Loucy (cell line): ENCODE data around the gene BMAL2.

ENCODE experiments used
- H2AFZ ChIP-seq: fragments of 200-600 bp; sonication (generic); 2 replicates; pipeline ENCODE4 v1.6.0; 2016; ENCODE audit warnings: antibody characterized with exemption, mild to moderate bottlenecking, low read length, moderate library complexity
- H3F3A ChIP-seq: fragments of 200-600 bp; 2 replicates; pipeline ENCODE4 v1.6.0; 2016; ENCODE audit warnings: antibody characterized with exemption, low read depth, mild to moderate bottlenecking
- H3K27me3 ChIP-seq: fragments of 200-600 bp; sonication (generic); 2 replicates; pipeline ENCODE4 v1.6.1; 2014; ENCODE audit warnings: low read length, mild to moderate bottlenecking; ENCODE audit not compliant: insufficient read depth, poor library complexity, severe bottlenecking
- H3K36me3 ChIP-seq: fragments of 200-600 bp; sonication (generic); 2 replicates; pipeline ENCODE4 v1.6.1; 2016; ENCODE audit warnings: low read length; ENCODE audit not compliant: insufficient read depth
- H3K4me1 ChIP-seq: fragments of 200-600 bp; sonication (generic); 2 replicates; pipeline ENCODE4 v1.5.1; 2014; ENCODE audit warnings: low read length, mild to moderate bottlenecking; ENCODE audit not compliant: insufficient read depth, poor library complexity, severe bottlenecking
- H3K4me2 ChIP-seq: fragments of 200-600 bp; sonication (generic); 2 replicates; pipeline ENCODE4 v1.6.0; 2014; ENCODE audit warnings: antibody characterized with exemption, low read length, low read depth, mild to moderate bottlenecking; ENCODE audit not compliant: poor library complexity, severe bottlenecking
- H3K4me3 ChIP-seq: fragments of 200-600 bp; sonication (generic); 2 replicates; pipeline ENCODE4 v1.5.1; 2014; ENCODE audit warnings: low read length, mild to moderate bottlenecking, mixed read lengths; ENCODE audit not compliant: poor library complexity, severe bottlenecking
- H3K79me2 ChIP-seq: fragments of 200-600 bp; sonication (generic); 2 replicates; pipeline ENCODE4 v1.6.1; 2014; ENCODE audit warnings: low read length; ENCODE audit not compliant: insufficient read depth
- H3K9ac ChIP-seq: fragments of 200-600 bp; sonication (generic); 2 replicates; pipeline ENCODE4 v1.6.0; 2014; ENCODE audit warnings: mild to moderate bottlenecking, low read depth, low read length, moderate library complexity; ENCODE audit not compliant: poor library complexity, severe bottlenecking
- H3K9me2 ChIP-seq: fragments of 200-600 bp; sonication (generic); replicated peaks from 2 replicates; pipeline ENCODE4 v1.6.1; 2016; ENCODE audit warnings: low read depth, low read length, mixed read lengths
- H3K9me3 ChIP-seq: fragments of 200-600 bp; sonication (generic); 2 replicates; pipeline ENCODE4 v1.6.1; 2014; ENCODE audit warnings: mild to moderate bottlenecking, antibody characterized with exemption, low read length, low read depth; ENCODE audit not compliant: insufficient read depth
- H4K20me1 ChIP-seq: fragments of 200-600 bp; sonication (generic); 2 replicates; pipeline ENCODE4 v1.6.0; 2014; ENCODE audit warnings: antibody characterized with exemption, low read length, mild to moderate bottlenecking; ENCODE audit not compliant: insufficient read depth, poor library complexity, severe bottlenecking
- CTCF ChIP-seq: fragments of 200-600 bp; sonication (generic); conservative IDR thresholded peaks from 2 replicates; pipeline ENCODE4 v1.5.1; 2014; ENCODE audit warnings: mild to moderate bottlenecking, antibody characterized with exemption, low read length
- EZH2phosphoT487 ChIP-seq: fragments of 200-600 bp; IDR thresholded peaks from 2 replicates; pipeline ENCODE4 v1.6.1; 2018; ENCODE audit warnings: antibody characterized with exemption, mild to moderate bottlenecking, moderate library complexity, borderline replicate concordance

Gene BMAL2

GRCh38 chr12:27300226-27300625 is 32.4 kb upstream of the BMAL2 start:
- Histone ChIP-seq H3K4me3 (no peak overlapping the region), H3K9me2 (no peaks in the 10 kb centered on the region), H3K27me3 (no peaks in the 10 kb centered on the region), H3K4me2 (no peak overlapping the region), H3K9me3 (no peaks in the 10 kb centered on the region), H3K9ac (no peak overlapping the region), H2AFZ (no peak overlapping the region), H3K4me1 (peaks cover 4% of the 10 kb centered on the region), H3K36me3 (no peaks in the 10 kb centered on the region), H3F3A (no peaks in the 10 kb centered on the region), H4K20me1 (no peaks in the 10 kb centered on the region), H3K79me2 (no peaks in the 10 kb centered on the region)
- no peak for TF ChIP-seq EZH2phosphoT487
- no peak for TF ChIP-seq CTCF

- Histone ChIP-seq H2AFZ (no peak overlapping the region), H3K79me2 (no peaks in the 10 kb centered on the region), H3F3A (no peaks in the 10 kb centered on the region; the same call in 1 of the 2 replicates), H3K4me1 (peaks cover 14% of the 10 kb centered on the region), H3K27me3 (no peaks in the 10 kb centered on the region), H4K20me1 (no peaks in the 10 kb centered on the region), H3K9me3 (no peaks in the 10 kb centered on the region), H3K4me3 (no peak overlapping the region), H3K9me2 (no peaks in the 10 kb centered on the region), H3K36me3 (no peaks in the 10 kb centered on the region), H3K4me2 (no peak overlapping the region), H3K9ac (no peak overlapping the region)
- TF ChIP-seq EZH2phosphoT487 = no peak
- no peak for TF ChIP-seq CTCF
Observed at GRCh38 chr12:27303139-27304111, 29.2 kb upstream of the BMAL2 start.

- H3K4me2 ChIP-seq = no peak overlapping the region
Observed at GRCh38 chr12:27304856-27305255, 27.8 kb upstream of the BMAL2 start.

More at GRCh38 chr12:27304856-27305255, 27.8 kb upstream of the BMAL2 start:
- Histone ChIP-seq H3K4me3 (no peak overlapping the region), H3K9me2 (no peaks in the 10 kb centered on the region), H3K4me1 (peaks cover 23% of the 10 kb centered on the region), H4K20me1 (no peaks in the 10 kb centered on the region), H3K9ac (no peak overlapping the region), H2AFZ (no peak overlapping the region), H3K36me3 (no peaks in the 10 kb centered on the region), H3K9me3 (no peaks in the 10 kb centered on the region), H3F3A (no peaks in the 10 kb centered on the region; the same call in 1 of the 2 replicates), H3K79me2 (no peaks in the 10 kb centered on the region), H3K27me3 (no peaks in the 10 kb centered on the region)
- no peak for TF ChIP-seq EZH2phosphoT487
